Neural cell (in vitro differentiated cells): ENCODE measurements around the gene FRY. TPM values are rescaled to one million over a fixed set of nuclear protein-coding genes. Genes with fewer than 3 reads are reported as not detected.

ENCODE experiments used
- H2AFZ ChIP-seq: fragments of 200-600, 300-800 bp; sonication (generic), shearing (Covaris generic); 2 replicates; pipeline ENCODE4 v1.6.0; 2014; ENCODE audit warnings: low read depth, mild to moderate bottlenecking, antibody characterized with exemption, low read length, moderate library complexity
- H3F3A ChIP-seq: fragments of 200-600 bp; shearing (Covaris generic); 2 replicates; pipeline ENCODE4 v1.6.1; 2016; ENCODE audit warnings: mild to moderate bottlenecking, moderate library complexity, mixed read lengths, antibody characterized with exemption, low read length; ENCODE audit not compliant: insufficient read depth, poor library complexity, severe bottlenecking
- H3K27ac ChIP-seq: fragments of 200-600, 300-800 bp; sonication (generic), shearing (Covaris generic); 2 replicates; pipeline ENCODE4 v1.5.1; 2014; ENCODE audit warnings: mild to moderate bottlenecking, low read length, moderate library complexity
- H3K27me3 ChIP-seq: fragments of 300-800, 200-600 bp; sonication (generic), shearing (Covaris generic); 2 replicates; pipeline ENCODE4 v1.6.0; 2014; ENCODE audit warnings: mild to moderate bottlenecking, low read depth, low read length, moderate library complexity; ENCODE audit not compliant: insufficient read depth
- H3K36me3 ChIP-seq: fragments of 300-800, 200-600 bp; sonication (generic), shearing (Covaris generic); 2 replicates; pipeline ENCODE4 v1.5.1; 2014; ENCODE audit warnings: mild to moderate bottlenecking, antibody characterized with exemption, low read length, moderate library complexity; ENCODE audit not compliant: insufficient read depth
- H3K4me2 ChIP-seq: fragments of 300-800, 200-600 bp; sonication (generic), shearing (Covaris generic); 2 replicates; pipeline ENCODE4 v1.6.0; 2014; ENCODE audit warnings: mild to moderate bottlenecking, low read length
- H3K4me3 ChIP-seq: fragments of 300-800, 200-600 bp; sonication (generic), shearing (Covaris generic); 2 replicates; pipeline ENCODE4 v1.5.1; 2014; ENCODE audit warnings: mild to moderate bottlenecking, low read length, moderate library complexity
- H3K79me2 ChIP-seq: fragments of 200-600 bp; shearing (Covaris generic); replicated peaks from 2 replicates; pipeline ENCODE4 v1.6.0; 2014; ENCODE audit warnings: mild to moderate bottlenecking, low read length, moderate library complexity; ENCODE audit not compliant: insufficient read depth
- H3K9ac ChIP-seq: fragments of 300-800, 200-600 bp; sonication (generic), shearing (Covaris generic); 2 replicates; pipeline ENCODE4 v1.6.1; 2016; ENCODE audit warnings: mild to moderate bottlenecking, low read length, mixed read lengths
- H3K9me2 ChIP-seq: fragments of 200-600 bp; shearing (Covaris generic); 2 replicates; pipeline ENCODE4 v1.6.1; 2016; ENCODE audit warnings: mild to moderate bottlenecking, low read length, mixed read lengths; ENCODE audit not compliant: insufficient read depth
- H3K9me3 ChIP-seq: fragments of 200-600, 300-800 bp; sonication (generic), shearing (Covaris generic); 2 replicates; pipeline ENCODE4 v1.6.1; 2016; ENCODE audit warnings: mild to moderate bottlenecking, mixed run types, low read length, moderate library complexity, mixed read lengths
- H4K20me1 ChIP-seq: fragments of 200-600 bp; shearing (Covaris generic); 2 replicates; pipeline ENCODE4 v1.6.1; 2016; ENCODE audit warnings: mild to moderate bottlenecking, mixed run types; ENCODE audit not compliant: insufficient read depth
- EP300 ChIP-seq: fragments of 450-650 bp; conservative IDR thresholded peaks from 2 replicates; pipeline ENCODE4 v1.6.1; 2014; ENCODE audit warnings: antibody characterized with exemption, mild to moderate bottlenecking, moderate library complexity; ENCODE audit not compliant: poor library complexity, severe bottlenecking
- EZH2 ChIP-seq: fragments of 200-600, 300-800 bp; shearing (Covaris generic), sonication (generic); IDR thresholded peaks from 2 replicates; pipeline ENCODE4 v1.6.1; 2014; ENCODE audit warnings: antibody characterized with exemption, low read length, borderline replicate concordance, mild to moderate bottlenecking; ENCODE audit not compliant: insufficient read depth, poor library complexity, severe bottlenecking
- MXI1 ChIP-seq: fragments of 450-650 bp; conservative IDR thresholded peaks from 2 replicates; pipeline ENCODE4 v1.6.1; 2014; ENCODE audit warnings: antibody characterized with exemption, mild to moderate bottlenecking; ENCODE audit not compliant: poor library complexity, severe bottlenecking
- POLR2AphosphoS5 ChIP-seq: IDR thresholded peaks from 2 replicates; pipeline ENCODE4 v1.6.1; 2012
- RAD21 ChIP-seq: fragments of 450-650 bp; conservative IDR thresholded peaks from 2 replicates; pipeline ENCODE4 v1.6.1; 2014; ENCODE audit warnings: antibody characterized with exemption, mild to moderate bottlenecking, moderate library complexity
- REST ChIP-seq: IDR thresholded peaks from 2 replicates; pipeline ENCODE4 v1.6.1; 2012; ENCODE audit warnings: borderline replicate concordance
- SMC3 ChIP-seq: fragments of 450-650 bp; conservative IDR thresholded peaks from 2 replicates; pipeline ENCODE4 v1.6.1; 2014; ENCODE audit warnings: antibody characterized with exemption, mild to moderate bottlenecking, moderate library complexity; ENCODE audit not compliant: poor library complexity
- TAF1 ChIP-seq: IDR thresholded peaks from 2 replicates; pipeline ENCODE4 v1.6.1; 2012; ENCODE audit warnings: low read depth
- polyA plus RNA-seq: library from polyadenylated mRNA; depleted of rRNA; stranded (reverse); fragments of >200 nt; gene quantifications from 2 replicates; pipeline ENCODE4 v1.2.3, GENCODE V29; 2014
- TF ChIP-seq, protein P1 (sequence below): fragments of 450-650 bp; IDR thresholded peaks from 2 replicates; pipeline ENCODE4 v1.5.1; 2014; ENCODE audit warnings: antibody characterized with exemption, mild to moderate bottlenecking, moderate library complexity; ENCODE audit not compliant: poor library complexity, severe bottlenecking

FRY gene
- polyA plus RNA-seq, 1 donor from 2014 or later = 49.3 TPM

GRCh38 chr13:32272021-32272683 is 240.6 kb downstream of the FRY start:
- Histone ChIP-seq H3F3A (no peaks in the 10 kb centered on the region), H4K20me1 (no peaks in the 10 kb centered on the region), H2AFZ (no peak overlapping the region), H3K9ac (no peak overlapping the region), H3K4me3 (no peak overlapping the region), H3K9me3 (no peaks in the 10 kb centered on the region), H3K4me2 (no peak overlapping the region), H3K27me3 (no peaks in the 10 kb centered on the region), H3K27ac (no peak overlapping the region), H3K79me2 (no peaks in the 10 kb centered on the region), H3K9me2 (no peaks in the 10 kb centered on the region), H3K36me3 (peaks cover 12% of the 10 kb centered on the region)
- TF ChIP-seq RAD21 (no peak), EP300 (no peak), SMC3 (no peak), TAF1 (no peak), MXI1 (no peak), EZH2 (no peak), REST (no peak), POLR2AphosphoS5 (no peak)
- TF ChIP-seq, protein P1, sequence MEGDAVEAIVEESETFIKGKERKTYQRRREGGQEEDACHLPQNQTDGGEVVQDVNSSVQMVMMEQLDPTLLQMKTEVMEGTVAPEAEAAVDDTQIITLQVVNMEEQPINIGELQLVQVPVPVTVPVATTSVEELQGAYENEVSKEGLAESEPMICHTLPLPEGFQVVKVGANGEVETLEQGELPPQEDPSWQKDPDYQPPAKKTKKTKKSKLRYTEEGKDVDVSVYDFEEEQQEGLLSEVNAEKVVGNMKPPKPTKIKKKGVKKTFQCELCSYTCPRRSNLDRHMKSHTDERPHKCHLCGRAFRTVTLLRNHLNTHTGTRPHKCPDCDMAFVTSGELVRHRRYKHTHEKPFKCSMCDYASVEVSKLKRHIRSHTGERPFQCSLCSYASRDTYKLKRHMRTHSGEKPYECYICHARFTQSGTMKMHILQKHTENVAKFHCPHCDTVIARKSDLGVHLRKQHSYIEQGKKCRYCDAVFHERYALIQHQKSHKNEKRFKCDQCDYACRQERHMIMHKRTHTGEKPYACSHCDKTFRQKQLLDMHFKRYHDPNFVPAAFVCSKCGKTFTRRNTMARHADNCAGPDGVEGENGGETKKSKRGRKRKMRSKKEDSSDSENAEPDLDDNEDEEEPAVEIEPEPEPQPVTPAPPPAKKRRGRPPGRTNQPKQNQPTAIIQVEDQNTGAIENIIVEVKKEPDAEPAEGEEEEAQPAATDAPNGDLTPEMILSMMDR = no peak

DNA sequence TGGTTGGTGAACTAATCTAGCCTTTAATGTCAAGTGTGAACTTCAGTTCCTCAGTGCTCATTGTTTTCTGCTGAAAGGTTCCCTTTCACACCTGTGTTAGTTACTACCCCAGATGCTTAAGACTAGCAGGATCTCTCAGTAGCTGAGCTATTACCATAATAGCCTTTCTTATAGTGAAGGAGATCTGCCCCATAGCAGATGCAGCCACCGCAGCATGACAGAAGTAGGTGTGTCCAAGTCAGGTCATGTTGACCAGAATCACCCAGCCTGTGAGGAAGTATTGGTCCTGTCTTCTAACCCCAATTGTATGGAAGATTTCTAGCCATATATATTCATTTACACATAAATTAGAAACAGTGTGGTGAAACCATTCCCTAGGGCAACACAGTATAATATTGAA is 246.3 kb downstream of the FRY start:
- no peak for TF ChIP-seq EZH2
- no peak for TF ChIP-seq TAF1
- no peak for TF ChIP-seq REST
- no peak overlapping the region for H2AFZ ChIP-seq

More for the DNA sequence above, 246.3 kb downstream of the FRY start:
- Histone ChIP-seq H3K4me2 (no peak overlapping the region), H3K9me3 (no peaks in the 10 kb centered on the region), H3K9me2 (no peaks in the 10 kb centered on the region), H3F3A (no peaks in the 10 kb centered on the region), H3K36me3 (peaks cover 29% of the 10 kb centered on the region), H3K4me3 (no peak overlapping the region), H3K27ac (no peak overlapping the region), H4K20me1 (no peaks in the 10 kb centered on the region), H3K79me2 (no peaks in the 10 kb centered on the region), H3K27me3 (no peaks in the 10 kb centered on the region), H3K9ac (no peak overlapping the region)
